Measurements from ENCODE around the gene E2F2. TPM values are rescaled to one million over a fixed set of nuclear protein-coding genes. Genes with fewer than 3 reads are reported as not detected.
"Not testable (repeated sequence)": the region's sequence is repeated elsewhere in the genome, so short reads cannot be mapped to it uniquely, and the experiment has no call there.

Gene E2F2
- total and polyA plus RNA-seq, 4 experiments from 2014 or later, result 0.69 to 1.2 (median 1.1) TPM

DNA sequence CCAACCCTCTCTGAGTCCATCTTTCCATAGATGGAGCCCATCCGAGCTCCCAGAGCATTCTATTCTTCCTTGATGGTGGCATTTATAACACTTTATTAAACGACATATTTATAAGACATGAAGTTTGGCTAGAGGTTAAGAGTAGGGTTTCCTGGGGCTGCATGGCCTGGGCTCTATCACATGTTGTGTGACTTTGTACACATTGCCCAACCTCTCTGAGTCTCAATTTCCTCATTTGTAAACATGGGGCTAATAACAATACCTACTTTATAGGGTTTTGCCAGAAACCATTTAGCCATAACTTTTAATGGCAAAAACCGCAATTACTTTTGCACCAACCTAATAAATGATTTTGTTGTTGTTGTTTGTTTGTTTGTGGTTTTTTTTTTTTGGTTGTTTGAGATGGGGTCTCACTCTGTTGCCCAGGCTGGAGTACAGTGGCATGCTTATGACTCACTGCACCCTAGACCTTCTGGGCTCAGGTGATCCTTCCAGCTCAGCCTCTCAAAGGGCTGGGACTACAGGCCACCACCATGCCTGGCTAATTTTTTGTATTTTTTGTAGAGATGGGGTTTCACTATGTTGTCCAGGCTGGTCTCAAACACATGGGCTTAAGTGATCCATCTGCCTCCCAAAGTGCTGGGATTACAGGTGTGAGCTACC, 33.1 kb downstream of the E2F2 start:
- CTCF ChIA-PET (ENCODE audit: partially characterized antibody), result interaction anchor here (0.9 to 12.1 kb wide), 23 partner anchors 9 to 167 kb away, joined by 3 to 924 read pairs (median 5); partner anchors contain the start of genes ASAP3, E2F2 and ID3
- no peak overlapping the region for H3K4me3 Mint-ChIP-seq

DNA sequence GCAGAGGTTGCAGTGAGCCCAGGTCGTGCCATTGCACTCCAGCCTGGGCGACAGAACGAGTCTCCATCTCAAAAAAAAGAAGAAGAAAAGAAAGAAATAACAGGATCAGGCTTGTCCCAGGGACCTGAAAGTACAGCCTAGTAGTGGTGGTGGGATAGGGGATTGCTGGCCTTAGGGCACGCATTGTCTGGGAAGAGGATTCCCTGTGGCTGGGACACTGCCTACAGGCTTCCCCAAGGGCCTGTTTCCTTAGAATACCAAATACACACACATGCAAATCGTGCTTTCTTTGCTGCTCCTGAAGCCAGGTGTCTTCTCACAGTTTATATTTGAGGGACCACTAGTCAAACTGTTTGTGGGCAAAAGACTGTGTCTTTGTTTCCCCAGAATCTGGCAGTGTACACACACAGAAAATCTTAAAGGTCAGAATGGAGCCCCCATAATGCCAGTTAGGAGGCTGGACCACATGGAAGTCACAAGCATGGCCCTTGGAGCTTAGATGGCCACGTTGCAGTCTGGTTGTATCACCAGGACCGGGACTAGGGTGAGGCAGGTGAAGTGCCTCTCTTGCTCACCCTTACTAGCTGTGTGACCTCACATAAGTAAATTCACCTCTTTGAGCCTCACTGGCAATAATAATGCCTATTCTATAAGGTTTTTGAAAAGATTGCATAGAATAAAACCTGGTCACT, 34.4 kb downstream of the E2F2 start:
- CTCF ChIA-PET (ENCODE audit: partially characterized antibody), result interaction anchor here (0.6 to 12.1 kb wide), 35 partner anchors 8 to 169 kb away, joined by 3 to 924 read pairs (median 4); partner anchors contain the start of genes ASAP3, E2F2 and ID3
- H3K36me3 Mint-ChIP-seq, result no peaks in the 10 kb centered on the region
- intact Hi-C loops (cut with micrococcal nuclease), result loop anchor here (1.0 to 2.0 kb wide), 3 partner anchors 34 to 141 kb away; partner anchors contain the start of gene E2F2

More for the DNA sequence above, 33.1 kb downstream of the E2F2 start:
- H3K27me3 Mint-ChIP-seq, result no peaks in the 10 kb centered on the region
- Histone ChIP-seq H3K36me3 (ENCODE audit: insufficient read depth, low read length) (no peaks in the 10 kb centered on the region), H3K27ac (ENCODE audit: low read depth, low read length) (no peak overlapping the region), H3K27me3 (ENCODE audit: insufficient read depth, low read length) (no peaks in the 10 kb centered on the region), H3K9me3 (ENCODE audit: control insufficient read depth in 1 of 2, low read length in 2 of 2) (no peaks in the 10 kb centered on the region), H3K4me3 (ENCODE audit: low read length in 2 of 2) (no peak overlapping the region), H3K4me1 (ENCODE audit: insufficient read depth, low read length) (peaks cover 4% of the 10 kb centered on the region)
- intact Hi-C loops (cut with micrococcal nuclease), result loop anchor here (1.0 to 2.0 kb wide), 3 partner anchors 33 to 139 kb away; partner anchors contain the start of gene E2F2
- no peak for DNase-seq
- H3K4me1 Mint-ChIP-seq, result peaks cover 0 to 9% (median 5%) of the 10 kb centered on the region in 4 donors
- H3K27ac Mint-ChIP-seq, result peak overlapping the region in 2 of 7 donors; percentile 71 to 81
- H3K9me3 Mint-ChIP-seq, result no peaks in the 10 kb centered on the region
- no peaks in the 10 kb centered on the region for H3K36me3 Mint-ChIP-seq
- POLR2A ChIA-PET (ENCODE audit: partially characterized antibody), result interaction anchor here (0.7 to 9.3 kb wide), 16 partner anchors 10 to 139 kb away, joined by 3 to 135 read pairs (median 4); partner anchors contain the start of genes ASAP3 and E2F2

DNA sequence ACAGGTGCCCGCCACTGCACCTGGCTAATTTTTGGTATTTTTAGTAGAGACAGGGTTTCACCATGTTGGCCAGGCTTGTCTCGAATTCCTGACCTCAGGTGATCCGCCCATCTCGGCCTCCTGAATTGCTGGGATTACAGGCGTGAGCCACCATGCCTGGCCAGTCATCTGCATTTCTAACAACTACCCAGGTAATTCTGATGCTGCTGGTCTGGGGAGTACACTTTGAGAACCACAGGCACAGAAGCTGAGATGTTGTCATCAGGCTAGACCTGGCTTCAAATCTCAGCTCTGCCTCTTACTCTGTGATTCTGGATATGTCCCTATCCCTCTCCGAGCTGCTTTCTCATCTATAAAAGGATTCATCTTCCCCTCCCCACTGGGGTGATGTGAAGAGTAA, 36.2 kb downstream of the E2F2 start:
- H3K27me3 Mint-ChIP-seq; H3K4me3 Mint-ChIP-seq; H3K9me3 Mint-ChIP-seq; H3K4me1 ChIP-seq (ENCODE audit: insufficient read depth, low read length); DNase-seq; H3K9me3 ChIP-seq (ENCODE audit: control insufficient read depth in 1 of 2, low read length in 2 of 2); H3K4me1 Mint-ChIP-seq; H3K36me3 Mint-ChIP-seq; H3K36me3 ChIP-seq (ENCODE audit: insufficient read depth, low read length); H3K4me3 ChIP-seq (ENCODE audit: low read length in 2 of 2); H3K27me3 ChIP-seq (ENCODE audit: insufficient read depth, low read length); intact Hi-C loops (cut with micrococcal nuclease); H3K27ac ChIP-seq (ENCODE audit: low read depth, low read length); H3K27ac Mint-ChIP-seq: not testable (repeated sequence)
- POLR2A ChIA-PET (ENCODE audit: partially characterized antibody), result interaction anchor here (4.2 to 9.3 kb wide), 2 partner anchors 37 to 44 kb away, joined by 70 to 135 read pairs; partner anchors contain the start of gene E2F2
- CTCF ChIA-PET (ENCODE audit: partially characterized antibody), result interaction anchor here (0.6 to 12.1 kb wide), 6 partner anchors 10 to 142 kb away, joined by 3 to 924 read pairs (median 31); partner anchors contain the start of genes ASAP3 and E2F2

More for the DNA sequence above, 34.4 kb downstream of the E2F2 start:
- Histone ChIP-seq H3K27me3 (ENCODE audit: insufficient read depth, low read length) (no peaks in the 10 kb centered on the region), H3K36me3 (ENCODE audit: insufficient read depth, low read length) (no peaks in the 10 kb centered on the region), H3K27ac (ENCODE audit: low read depth, low read length) (no peak overlapping the region), H3K9me3 (ENCODE audit: control insufficient read depth in 1 of 2, low read length in 2 of 2) (no peaks in the 10 kb centered on the region), H3K4me1 (ENCODE audit: insufficient read depth, low read length) (peaks cover 4% of the 10 kb centered on the region), H3K4me3 (ENCODE audit: low read length in 2 of 2) (no peak overlapping the region)
- H3K4me3 Mint-ChIP-seq, result no peak overlapping the region
- H3K9me3 Mint-ChIP-seq, result no peaks in the 10 kb centered on the region
- H3K4me1 Mint-ChIP-seq, result peaks cover 0 to 9% (median 5%) of the 10 kb centered on the region in 4 donors
- no peak overlapping the region for H3K27ac Mint-ChIP-seq
- H3K27me3 Mint-ChIP-seq, result no peaks in the 10 kb centered on the region
- no peak for DNase-seq
- POLR2A ChIA-PET (ENCODE audit: partially characterized antibody), result interaction anchor here (0.6 to 9.3 kb wide), 18 partner anchors 11 to 251 kb away, joined by 3 to 135 read pairs (median 4); partner anchors contain the start of genes ASAP3 and E2F2

DNA sequence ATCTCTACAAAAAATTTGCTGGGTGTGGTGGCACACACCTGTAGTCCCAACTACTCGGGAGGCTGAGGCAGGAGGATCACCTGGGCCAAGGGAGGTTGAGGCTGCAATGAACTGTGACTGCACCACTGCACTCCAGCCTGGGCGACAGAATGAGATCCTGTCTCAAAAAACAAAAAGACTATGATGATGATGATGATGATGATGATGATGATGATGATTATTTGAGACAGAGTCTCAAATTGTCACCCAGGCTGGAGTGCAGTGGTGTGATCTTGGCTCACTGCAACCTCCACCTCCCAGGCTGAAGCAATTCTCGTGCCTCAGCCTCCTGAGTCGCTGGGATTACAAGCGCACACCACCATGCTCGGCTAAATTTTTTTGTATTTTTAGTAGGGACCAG, 38.3 kb downstream of the E2F2 start:
- POLR2A ChIA-PET (ENCODE audit: partially characterized antibody); H3K27ac ChIP-seq (ENCODE audit: low read depth, low read length); DNase-seq; H3K36me3 Mint-ChIP-seq; H3K4me3 ChIP-seq (ENCODE audit: low read length in 2 of 2); H3K27me3 Mint-ChIP-seq; intact Hi-C loops (cut with micrococcal nuclease); H3K27ac Mint-ChIP-seq; H3K36me3 ChIP-seq (ENCODE audit: insufficient read depth, low read length); H3K9me3 ChIP-seq (ENCODE audit: control insufficient read depth in 1 of 2, low read length in 2 of 2); H3K4me1 ChIP-seq (ENCODE audit: insufficient read depth, low read length); H3K4me3 Mint-ChIP-seq; H3K4me1 Mint-ChIP-seq; H3K27me3 ChIP-seq (ENCODE audit: insufficient read depth, low read length); H3K9me3 Mint-ChIP-seq: not testable (repeated sequence)
- CTCF ChIA-PET (ENCODE audit: partially characterized antibody), result interaction anchor here (12.1 kb wide), 1 partner anchor 40 kb away, joined by 924 read pairs; the partner anchor contains the start of gene E2F2

DNA sequence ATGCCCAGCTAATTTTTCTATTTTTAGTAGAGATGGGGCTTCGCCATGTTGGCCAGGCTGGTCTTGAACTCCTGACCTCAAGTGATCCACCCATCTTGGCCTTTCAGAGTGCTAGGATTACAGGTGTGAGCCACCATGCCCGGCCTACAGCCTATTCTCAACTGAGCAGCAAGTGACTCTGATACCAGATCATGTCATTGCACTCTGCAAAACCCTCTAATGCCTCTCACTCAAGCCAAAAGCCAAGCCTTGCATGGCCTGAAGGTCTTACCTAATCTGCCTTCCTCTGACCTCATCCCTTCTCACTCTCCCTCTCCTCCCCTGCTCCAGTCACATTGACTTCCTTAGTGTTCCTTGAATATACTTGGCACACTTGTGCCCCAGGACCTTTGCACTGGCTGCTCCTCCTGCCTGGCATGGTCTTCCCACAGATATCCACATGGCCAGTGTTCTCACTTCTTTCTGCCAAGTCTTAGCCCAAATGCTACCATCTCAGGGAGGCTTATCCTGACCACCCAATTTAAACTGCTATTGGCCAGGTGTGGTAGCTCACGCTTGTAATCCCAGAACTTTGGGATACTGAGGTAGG, 38.8 kb downstream of the E2F2 start:
- H3K9me3 Mint-ChIP-seq, result no peaks in the 10 kb centered on the region
- peaks cover 2% of the 10 kb centered on the region for H3K4me1 ChIP-seq (ENCODE audit: insufficient read depth, low read length)
- POLR2A ChIA-PET (ENCODE audit: partially characterized antibody), result no interaction called here
- peaks cover 1 to 4% of the 10 kb centered on the region in 2 donors for H3K27me3 Mint-ChIP-seq
- CTCF ChIA-PET (ENCODE audit: partially characterized antibody), result interaction anchor here (12.1 kb wide), 1 partner anchor 40 kb away, joined by 924 read pairs; the partner anchor contains the start of gene E2F2
- DNase-seq, result no peak
- H3K27ac Mint-ChIP-seq, result no peak overlapping the region
- no peak overlapping the region for H3K4me3 ChIP-seq (ENCODE audit: low read length in 2 of 2)
- intact Hi-C loops (cut with micrococcal nuclease), result no loop called here
- no peaks in the 10 kb centered on the region for H3K36me3 ChIP-seq (ENCODE audit: insufficient read depth, low read length)
- H3K9me3 ChIP-seq (ENCODE audit: control insufficient read depth in 1 of 2, low read length in 2 of 2), result no peaks in the 10 kb centered on the region
- no peaks in the 10 kb centered on the region for H3K27me3 ChIP-seq (ENCODE audit: insufficient read depth, low read length)
- no peaks in the 10 kb centered on the region for H3K36me3 Mint-ChIP-seq
- no peak overlapping the region for H3K27ac ChIP-seq (ENCODE audit: low read depth, low read length)
- no peak overlapping the region for H3K4me3 Mint-ChIP-seq
- H3K4me1 Mint-ChIP-seq, result peaks cover 0 to 3% (median under 1%) of the 10 kb centered on the region in 4 donors

DNA sequence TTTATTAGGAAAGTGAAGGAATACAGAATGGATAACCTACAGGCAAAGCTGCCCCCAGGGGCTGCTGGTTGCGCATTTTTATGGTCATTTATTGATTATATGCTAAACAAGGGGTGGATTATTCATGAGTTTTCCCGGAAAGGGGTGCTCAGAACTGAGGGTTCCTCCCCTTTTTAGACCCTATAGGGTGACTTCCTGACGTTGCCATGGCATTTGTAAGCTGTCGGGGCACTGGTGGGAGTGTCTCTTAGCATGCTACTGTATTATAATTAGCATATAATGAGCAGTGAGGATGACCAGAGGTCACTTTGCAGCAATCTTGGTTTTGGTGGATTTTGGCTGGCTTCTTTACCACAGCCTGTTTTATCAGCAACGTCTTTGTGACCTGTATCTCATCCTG, 41.2 kb downstream of the E2F2 start:
- H3K4me3 ChIP-seq (ENCODE audit: low read length in 2 of 2), result no peak overlapping the region
- DNase-seq, result no peak
- no peak overlapping the region for H3K27ac ChIP-seq (ENCODE audit: low read depth, low read length)
- no peak overlapping the region for H3K4me3 Mint-ChIP-seq
- H3K9me3 ChIP-seq (ENCODE audit: control insufficient read depth in 1 of 2, low read length in 2 of 2), result no peaks in the 10 kb centered on the region
- H3K4me1 ChIP-seq (ENCODE audit: insufficient read depth, low read length), result peaks cover 5% of the 10 kb centered on the region
- no peaks in the 10 kb centered on the region for H3K36me3 ChIP-seq (ENCODE audit: insufficient read depth, low read length)
- peaks cover 1 to 5% (median 3%) of the 10 kb centered on the region in 4 donors for H3K4me1 Mint-ChIP-seq
- CTCF ChIA-PET (ENCODE audit: partially characterized antibody), result interaction anchor here (0.8 to 1.7 kb wide), 4 partner anchors 7 to 175 kb away, joined by 3 to 5 read pairs (median 4); no protein-coding TSS in a partner anchor
- H3K9me3 Mint-ChIP-seq, result no peaks in the 10 kb centered on the region
- no peak overlapping the region for H3K27ac Mint-ChIP-seq
- intact Hi-C loops (cut with micrococcal nuclease), result no loop called here
- H3K36me3 Mint-ChIP-seq, result peaks cover 0 to 1% of the 10 kb centered on the region in 2 donors
- no peaks in the 10 kb centered on the region for H3K27me3 ChIP-seq (ENCODE audit: insufficient read depth, low read length)
- peaks cover 1 to 4% of the 10 kb centered on the region in 2 donors for H3K27me3 Mint-ChIP-seq
- POLR2A ChIA-PET (ENCODE audit: partially characterized antibody), result interaction anchor here (0.8 kb wide), 1 partner anchor 50 kb away, joined by 3 read pairs; no protein-coding TSS in a partner anchor

Data from CD4-positive, alpha-beta memory T cell (primary cell).